Mesenchymal stem cell (in vitro differentiated cells and primary cell): ENCODE measurements around the gene KCTD7.

Source experiments
- DNase-seq: peaks from one replicate; pipeline ENCODE4 v3.0.0-alpha.2; 2013
- H2AFZ ChIP-seq: one replicate; pipeline ENCODE4 v1.6.1; 2013; ENCODE audit warnings: low read depth, mild to moderate bottlenecking, control low read depth, inconsistent platforms, low read length, moderate library complexity
- H2AK5ac ChIP-seq: 2 replicates; pipeline ENCODE4 v1.6.1; 2013; ENCODE audit warnings: low read length, moderate library complexity, mild to moderate bottlenecking, inconsistent platforms; ENCODE audit not compliant: severe bottlenecking
- H2BK120ac ChIP-seq: one replicate; pipeline ENCODE4 v1.6.1; 2013; ENCODE audit warnings: low read depth, mild to moderate bottlenecking, inconsistent platforms, low read length, moderate library complexity
- H2BK12ac ChIP-seq, 2 experiments: one replicate each; pipeline ENCODE4 v1.6.1; 2013; ENCODE audit warnings: inconsistent platforms in 2 of 2, low read length in 2 of 2, mild to moderate bottlenecking in 2 of 2, moderate library complexity in 2 of 2, control low read depth in 1 of 2
- H2BK15ac ChIP-seq: one replicate; pipeline ENCODE4 v1.6.1; 2013; ENCODE audit warnings: mild to moderate bottlenecking, low read depth, inconsistent platforms; ENCODE audit not compliant: poor library complexity, severe bottlenecking
- H2BK5ac ChIP-seq: 2 replicates; pipeline ENCODE4 v1.6.1; 2013; ENCODE audit warnings: low read depth, mild to moderate bottlenecking, low read length, control low read depth, inconsistent platforms; ENCODE audit not compliant: poor library complexity, severe bottlenecking
- H3K14ac ChIP-seq, 2 experiments: one replicate each; pipeline ENCODE4 v1.6.1; 2013; ENCODE audit warnings: inconsistent platforms in 2 of 2, low read length in 2 of 2, control low read depth in 1 of 2, mild to moderate bottlenecking in 1 of 2, moderate library complexity in 1 of 2
- H3K18ac ChIP-seq, 2 experiments: one replicate each; pipeline ENCODE4 v1.6.1; 2013; ENCODE audit warnings: inconsistent platforms in 2 of 2, low read length in 2 of 2, control low read depth in 1 of 2, low read depth in 1 of 2, mild to moderate bottlenecking in 1 of 2
- H3K23ac ChIP-seq, 2 experiments: one replicate each; pipeline ENCODE4 v1.6.1; 2013; ENCODE audit warnings: inconsistent platforms in 2 of 2, low read length in 2 of 2, mild to moderate bottlenecking in 2 of 2, moderate library complexity in 2 of 2, control low read depth in 1 of 2
- H3K27ac ChIP-seq: 2 replicates; pipeline ENCODE4 v1.5.1; 2013; ENCODE audit warnings: mild to moderate bottlenecking, moderate library complexity, low read length, control low read depth, inconsistent platforms; ENCODE audit not compliant: poor library complexity, severe bottlenecking
- H3K27me3 ChIP-seq, 2 experiments: 2 replicates each; pipeline versions ENCODE4 v1.6.1 to v1.7.0; 2013; ENCODE audit warnings: low read length in 2 of 2, mild to moderate bottlenecking in 2 of 2, moderate library complexity in 2 of 2, control low read depth in 1 of 2, inconsistent platforms in 1 of 2; ENCODE audit not compliant: control insufficient read depth in 1 of 2, insufficient read depth in 1 of 2
- H3K36me3 ChIP-seq, 2 experiments: 2 replicates each; pipeline versions ENCODE4 v1.6.1 to v1.7.0; 2013; ENCODE audit warnings: low read length in 2 of 2, control low read depth in 1 of 2, inconsistent platforms in 1 of 2, low read depth in 1 of 2, mild to moderate bottlenecking in 1 of 2; ENCODE audit not compliant: insufficient read depth in 2 of 2, control insufficient read depth in 1 of 2
- H3K4ac ChIP-seq, 2 experiments: one replicate each; pipeline ENCODE4 v1.6.1; 2013; ENCODE audit warnings: inconsistent platforms in 2 of 2, low read length in 2 of 2, mild to moderate bottlenecking in 2 of 2, moderate library complexity in 2 of 2, control low read depth in 1 of 2, low read depth in 1 of 2
- H3K4me1 ChIP-seq: 2 replicates; pipeline ENCODE4 v1.6.1; 2013; ENCODE audit warnings: low read depth, low read length, control low read depth; ENCODE audit not compliant: control insufficient read depth, insufficient read depth
- H3K4me2 ChIP-seq: 2 replicates; pipeline ENCODE4 v1.6.1; 2013; ENCODE audit warnings: low read length, mild to moderate bottlenecking, inconsistent platforms; ENCODE audit not compliant: poor library complexity, severe bottlenecking
- H3K4me3 ChIP-seq, 2 experiments: 2 replicates each; pipeline versions ENCODE4 v1.5.1 to v1.7.0; 2013; ENCODE audit warnings: low read length in 2 of 2, mild to moderate bottlenecking in 2 of 2, control low read depth in 1 of 2, low read depth in 1 of 2; ENCODE audit not compliant: insufficient read depth in 1 of 2
- H3K79me1 ChIP-seq: replicated peaks from 2 replicates; pipeline ENCODE4 v1.6.1; 2013; ENCODE audit warnings: mild to moderate bottlenecking, control low read depth, low read length, inconsistent platforms; ENCODE audit not compliant: poor library complexity, severe bottlenecking
- H3K9ac ChIP-seq: 2 replicates; pipeline ENCODE4 v1.7.0; 2013; ENCODE audit warnings: mild to moderate bottlenecking, low read length, moderate library complexity
- H3K9me3 ChIP-seq: 2 replicates; pipeline ENCODE4 v1.7.0; 2013; ENCODE audit warnings: mild to moderate bottlenecking, low read length; ENCODE audit not compliant: control insufficient read depth
- H4K8ac ChIP-seq: one replicate; pipeline ENCODE4 v1.6.1; 2013; ENCODE audit warnings: inconsistent platforms, mild to moderate bottlenecking, low read length, moderate library complexity
- H4K91ac ChIP-seq: one replicate; pipeline ENCODE4 v1.6.1; 2013; ENCODE audit warnings: mild to moderate bottlenecking, low read length, inconsistent platforms
- WGBS: methylation state at CpG from one replicate; pipeline ENCODE4 v1.1.7; 2013; ENCODE audit warnings: mixed read lengths; 5-methylcytosine and 5-hydroxymethylcytosine counted together

The KCTD7 gene

GRCh38 chr7:66638309-66639099, 9.8 kb downstream of the KCTD7 start:
- H3K4ac ChIP-seq, result no peak overlapping the region
- H2BK120ac ChIP-seq, result no peak overlapping the region
- peaks cover 6% of the 10 kb centered on the region for H3K4me1 ChIP-seq
- H4K91ac ChIP-seq, result no peak overlapping the region
- no peak overlapping the region for H3K18ac ChIP-seq
- no peak overlapping the region for H3K27ac ChIP-seq
- no peak overlapping the region for H3K23ac ChIP-seq
- no peak overlapping the region for H3K9ac ChIP-seq
- no peak overlapping the region for H2BK5ac ChIP-seq
- no peak overlapping the region for H2BK12ac ChIP-seq
- DNase-seq, result no peak
- H3K36me3 ChIP-seq, result peaks cover 41 to 77% of the 10 kb centered on the region in 2 experiments
- no peak overlapping the region for H3K4me3 ChIP-seq
- H2AFZ ChIP-seq, result no peak overlapping the region
- no peak overlapping the region for H2BK15ac ChIP-seq
- no peaks in the 10 kb centered on the region for H3K9me3 ChIP-seq
- H3K14ac ChIP-seq, result no peak overlapping the region
- WGBS, result 94% methylated on average over 21 of the region's 21 CpGs
- H3K79me1 ChIP-seq, result peaks cover 26% of the 10 kb centered on the region
- no peak overlapping the region for H4K8ac ChIP-seq
- H3K27me3 ChIP-seq, result no peaks in the 10 kb centered on the region
- H2AK5ac ChIP-seq, result no peak overlapping the region
- no peak overlapping the region for H3K4me2 ChIP-seq

GRCh38 chr7:66639773-66640172, 11.1 kb downstream of the KCTD7 start:
- Histone ChIP-seq H3K27ac (no peak overlapping the region), H2BK12ac (no peak overlapping the region), H3K9me3 (no peaks in the 10 kb centered on the region), H2AFZ (no peak overlapping the region), H4K8ac (no peak overlapping the region), H3K36me3 (peaks cover 44 to 78% of the 10 kb centered on the region in 2 experiments), H2BK120ac (no peak overlapping the region), H3K27me3 (no peaks in the 10 kb centered on the region), H3K4me3 (no peak overlapping the region), H3K9ac (no peak overlapping the region), H3K4ac (no peak overlapping the region), H3K18ac (no peak overlapping the region), H3K4me2 (no peak overlapping the region), H4K91ac (no peak overlapping the region), H3K79me1 (peaks cover 26% of the 10 kb centered on the region), H3K4me1 (peaks cover 6% of the 10 kb centered on the region), H2AK5ac (no peak overlapping the region), H3K23ac (no peak overlapping the region), H2BK15ac (no peak overlapping the region), H2BK5ac (no peak overlapping the region), H3K14ac (no peak overlapping the region)
- DNase-seq, result no peak
- 62% methylated on average over 3 of the region's 3 CpGs for WGBS

GRCh38 chr7:66640802-66641525, 12.3 kb downstream of the KCTD7 start:
- Histone ChIP-seq H2BK120ac (no peak overlapping the region), H3K4me3 (no peak overlapping the region), H2AFZ (no peak overlapping the region), H3K14ac (no peak overlapping the region), H3K36me3 (peaks cover 48 to 84% of the 10 kb centered on the region in 2 experiments), H3K4me1 (peaks cover 2% of the 10 kb centered on the region), H2BK5ac (no peak overlapping the region), H3K4me2 (no peak overlapping the region), H3K9ac (no peak overlapping the region), H3K79me1 (peaks cover 26% of the 10 kb centered on the region), H4K91ac (no peak overlapping the region), H2AK5ac (no peak overlapping the region), H3K18ac (no peak overlapping the region), H3K23ac (no peak overlapping the region), H4K8ac (no peak overlapping the region), H2BK15ac (no peak overlapping the region), H3K27me3 (no peaks in the 10 kb centered on the region), H2BK12ac (no peak overlapping the region), H3K27ac (no peak overlapping the region), H3K9me3 (no peaks in the 10 kb centered on the region), H3K4ac (no peak overlapping the region)
- no peak for DNase-seq
- 92% methylated on average over 6 of the region's 7 CpGs for WGBS

- 96% methylated on average over 3 of the region's 4 CpGs for WGBS
- H2BK120ac ChIP-seq, result no peak overlapping the region
Measured at GRCh38 chr7:66641526-66641871, 12.8 kb downstream of the KCTD7 start.

More at GRCh38 chr7:66641526-66641871, 12.8 kb downstream of the KCTD7 start:
- DNase-seq, result no peak
- H2AK5ac ChIP-seq, result no peak overlapping the region
- H3K14ac ChIP-seq, result no peak overlapping the region
- H3K79me1 ChIP-seq, result peaks cover 26% of the 10 kb centered on the region
- no peaks in the 10 kb centered on the region for H3K9me3 ChIP-seq
- no peak overlapping the region for H3K4me2 ChIP-seq
- no peak overlapping the region for H4K8ac ChIP-seq
- H2BK12ac ChIP-seq, result no peak overlapping the region
- H3K27me3 ChIP-seq, result no peaks in the 10 kb centered on the region
- no peaks in the 10 kb centered on the region for H3K4me1 ChIP-seq
- peaks cover 48 to 88% of the 10 kb centered on the region in 2 experiments for H3K36me3 ChIP-seq
- no peak overlapping the region for H4K91ac ChIP-seq
- no peak overlapping the region for H3K23ac ChIP-seq
- H2AFZ ChIP-seq, result no peak overlapping the region
- no peak overlapping the region for H2BK15ac ChIP-seq
- H2BK5ac ChIP-seq, result no peak overlapping the region
- no peak overlapping the region for H3K4ac ChIP-seq
- no peak overlapping the region for H3K27ac ChIP-seq
- H3K4me3 ChIP-seq, result no peak overlapping the region
- H3K9ac ChIP-seq, result no peak overlapping the region
- no peak overlapping the region for H3K18ac ChIP-seq
